ENCODE data around the gene WDR26. TPM values are rescaled to one million over a fixed set of nuclear protein-coding genes. Genes with fewer than 3 reads are reported as not detected.

Gene WDR26
- total and polyA plus RNA-seq, 4 donors = 20.2 to 94.7 (median 57.5) TPM

DNA sequence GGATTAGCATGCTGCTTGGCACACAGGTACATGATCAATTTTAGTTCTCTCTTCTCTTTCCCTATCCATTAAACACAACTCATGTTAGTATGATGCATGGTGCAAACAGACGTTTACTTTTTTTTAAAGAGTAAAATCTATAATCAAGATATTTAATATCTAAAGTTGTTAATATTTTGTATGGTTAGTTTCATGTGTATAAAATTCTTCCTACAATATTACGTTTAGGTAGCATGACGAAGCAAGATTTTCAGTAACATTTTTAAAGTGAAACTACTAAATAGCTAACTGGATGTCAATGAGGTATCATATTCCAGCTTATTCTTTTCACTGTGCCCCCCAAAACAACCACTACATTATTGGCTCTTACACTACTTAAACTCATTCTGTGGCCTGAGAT is 41.3 kb downstream of the WDR26 start:
- ATAC-seq (ENCODE audit: low FRiP score) = no peak

DNA sequence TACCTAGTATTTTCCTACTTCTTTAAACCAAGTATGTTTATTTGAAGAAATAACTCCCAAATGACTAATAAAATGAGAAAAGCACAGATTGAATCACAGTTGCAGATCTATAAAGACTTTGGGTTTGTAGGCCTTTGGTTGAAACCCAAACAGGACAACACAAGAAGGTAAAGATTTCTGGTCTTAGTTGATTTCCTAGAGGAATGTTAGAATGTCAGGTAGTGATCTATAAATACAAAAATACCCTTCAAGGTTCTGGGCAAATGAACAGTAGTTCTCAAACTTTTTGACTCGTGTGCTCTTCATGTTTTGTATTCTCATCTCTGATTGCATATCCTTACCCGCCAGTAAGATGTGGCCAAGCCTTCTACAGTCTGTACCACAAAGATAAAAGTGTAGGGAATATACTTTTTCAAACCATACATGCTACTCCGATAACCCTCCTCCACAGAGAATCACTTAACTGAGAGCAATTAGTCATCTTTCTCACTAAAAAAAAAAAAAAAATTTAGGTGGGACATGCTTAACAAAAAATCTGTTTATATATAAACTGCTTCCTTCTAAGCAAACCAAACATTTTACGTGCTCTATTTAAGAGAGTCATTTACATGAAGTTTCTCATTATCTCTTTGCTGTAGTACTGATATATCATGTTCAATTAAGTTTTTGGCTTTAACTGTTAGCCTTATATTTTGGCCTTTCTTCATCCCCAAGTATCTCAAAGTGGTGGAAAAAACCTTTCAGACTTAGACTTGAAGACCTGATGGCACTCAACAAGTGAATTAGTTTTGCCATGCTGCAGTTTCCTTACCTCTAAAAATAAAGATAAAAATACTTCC is 42.0 kb downstream of the WDR26 start:
- WGBS, 2 donors = 92 to 94% methylated on average over 4 of the region's 4 CpGs
- Histone ChIP-seq H3K4me1 (ENCODE audit: control insufficient read depth in 1 of 2, insufficient read depth in 2 of 2, low read length in 2 of 2) (no peaks in the 10 kb centered on the region), H3K27ac (ENCODE audit: low read depth in 1 of 2, low read length in 2 of 2) (no peak overlapping the region), H3K27me3 (ENCODE audit: control insufficient read depth in 1 of 2, insufficient read depth in 2 of 2, low read length in 1 of 2) (no peaks in the 10 kb centered on the region), H3K36me3 (ENCODE audit: control insufficient read depth in 1 of 2, insufficient read depth in 2 of 2, low read length in 1 of 2) (peaks cover 0 to 3% of the 10 kb centered on the region in 2 donors), H3K4me3 (ENCODE audit: low read length in 2 of 2) (no peak overlapping the region), H3K9me3 (ENCODE audit: control insufficient read depth, low read length) (no peaks in the 10 kb centered on the region)
- ATAC-seq (ENCODE audit: low FRiP score) = no peak
- DNase-seq = no peak
- intact Hi-C loops (cut with DNase I) = no loop called here

More for the DNA sequence above, 41.3 kb downstream of the WDR26 start:
- 72 to 77% methylated on average over 3 of the region's 3 CpGs for WGBS, 2 donors
- Histone ChIP-seq H3K9me3 (ENCODE audit: control insufficient read depth, low read length) (no peaks in the 10 kb centered on the region), H3K27ac (ENCODE audit: low read depth in 1 of 2, low read length in 2 of 2) (no peak overlapping the region), H3K27me3 (ENCODE audit: control insufficient read depth in 1 of 2, insufficient read depth in 2 of 2, low read length in 1 of 2) (no peaks in the 10 kb centered on the region), H3K4me3 (ENCODE audit: low read length in 2 of 2) (no peak overlapping the region), H3K4me1 (ENCODE audit: control insufficient read depth in 1 of 2, insufficient read depth in 2 of 2, low read length in 2 of 2) (no peaks in the 10 kb centered on the region), H3K36me3 (ENCODE audit: control insufficient read depth in 1 of 2, insufficient read depth in 2 of 2, low read length in 1 of 2) (peaks cover 0 to 3% of the 10 kb centered on the region in 2 donors)
- no peak for DNase-seq
- intact Hi-C loops (cut with DNase I) = no loop called here

DNA sequence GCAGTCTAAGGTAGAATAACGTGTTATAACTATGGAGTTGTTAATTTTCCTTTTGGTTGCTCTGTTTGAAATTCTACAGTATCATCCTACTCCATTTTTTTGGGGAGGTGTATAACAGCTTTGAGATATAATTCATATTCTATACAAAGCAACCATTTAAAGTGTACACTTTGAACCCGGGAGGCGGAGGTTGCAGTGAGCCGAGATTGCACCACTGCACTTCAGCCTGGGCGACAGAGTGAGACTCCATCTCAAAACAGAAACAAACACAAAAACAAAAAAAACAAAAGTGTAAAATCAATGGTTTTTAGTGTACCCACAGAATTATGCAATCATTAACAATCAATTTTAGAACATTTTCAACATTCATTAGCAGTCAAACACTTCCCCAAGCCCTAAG is 44.1 kb downstream of the WDR26 start:
- H3K27me3 ChIP-seq (ENCODE audit: control insufficient read depth in 1 of 2, insufficient read depth in 2 of 2, low read length in 1 of 2) = no peaks in the 10 kb centered on the region
- no peak overlapping the region for H3K27ac ChIP-seq (ENCODE audit: low read depth in 1 of 2, low read length in 2 of 2)
- peaks cover 0 to 3% of the 10 kb centered on the region in 2 donors for H3K36me3 ChIP-seq (ENCODE audit: control insufficient read depth in 1 of 2, insufficient read depth in 2 of 2, low read length in 1 of 2)
- WGBS, 2 donors = 90 to 92% methylated on average over 5 of the region's 5 CpGs
- no peaks in the 10 kb centered on the region for H3K4me1 ChIP-seq (ENCODE audit: control insufficient read depth in 1 of 2, insufficient read depth in 2 of 2, low read length in 2 of 2)
- no peak for ATAC-seq (ENCODE audit: low FRiP score)
- intact Hi-C loops (cut with DNase I) = no loop called here
- H3K9me3 ChIP-seq (ENCODE audit: control insufficient read depth, low read length) = no peaks in the 10 kb centered on the region
- no peak for DNase-seq
- H3K4me3 ChIP-seq (ENCODE audit: low read length in 2 of 2) = no peak overlapping the region

DNA sequence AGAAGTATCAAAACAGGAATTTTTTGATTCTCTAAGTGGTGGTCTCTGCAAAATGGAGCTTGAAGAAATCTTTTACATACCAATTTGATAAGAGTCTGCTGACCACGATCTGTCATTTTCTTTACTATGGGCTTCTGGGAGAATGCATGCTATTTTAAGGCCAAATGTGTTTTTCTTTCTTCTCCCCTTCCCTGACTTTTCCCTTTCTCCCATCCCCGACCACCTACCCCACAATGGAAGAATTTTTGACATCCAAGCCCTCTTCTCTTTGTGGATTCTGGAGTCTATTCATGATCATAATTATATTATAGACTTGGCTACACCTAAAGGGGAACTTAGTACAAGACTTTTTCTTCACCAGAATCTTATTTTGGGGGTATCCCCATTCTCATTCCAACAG is 46.7 kb downstream of the WDR26 start:
- H3K4me1 ChIP-seq (ENCODE audit: control insufficient read depth in 1 of 2, insufficient read depth in 2 of 2, low read length in 2 of 2) = no peaks in the 10 kb centered on the region
- H3K36me3 ChIP-seq (ENCODE audit: control insufficient read depth in 1 of 2, insufficient read depth in 2 of 2, low read length in 1 of 2) = peaks cover 0 to under 1% of the 10 kb centered on the region in 2 donors
- WGBS, 2 donors = 18 to 33% methylated on average over 2 of the region's 2 CpGs
- H3K4me3 ChIP-seq (ENCODE audit: low read length in 2 of 2) = no peak overlapping the region
- H3K27ac ChIP-seq (ENCODE audit: low read depth in 1 of 2, low read length in 2 of 2) = no peak overlapping the region
- H3K9me3 ChIP-seq (ENCODE audit: control insufficient read depth, low read length) = no peaks in the 10 kb centered on the region
- DNase-seq (no peak), ATAC-seq (ENCODE audit: low FRiP score) (no peak)
- intact Hi-C loops (cut with DNase I) = no loop called here
- no peaks in the 10 kb centered on the region for H3K27me3 ChIP-seq (ENCODE audit: control insufficient read depth in 1 of 2, insufficient read depth in 2 of 2, low read length in 1 of 2)

DNA sequence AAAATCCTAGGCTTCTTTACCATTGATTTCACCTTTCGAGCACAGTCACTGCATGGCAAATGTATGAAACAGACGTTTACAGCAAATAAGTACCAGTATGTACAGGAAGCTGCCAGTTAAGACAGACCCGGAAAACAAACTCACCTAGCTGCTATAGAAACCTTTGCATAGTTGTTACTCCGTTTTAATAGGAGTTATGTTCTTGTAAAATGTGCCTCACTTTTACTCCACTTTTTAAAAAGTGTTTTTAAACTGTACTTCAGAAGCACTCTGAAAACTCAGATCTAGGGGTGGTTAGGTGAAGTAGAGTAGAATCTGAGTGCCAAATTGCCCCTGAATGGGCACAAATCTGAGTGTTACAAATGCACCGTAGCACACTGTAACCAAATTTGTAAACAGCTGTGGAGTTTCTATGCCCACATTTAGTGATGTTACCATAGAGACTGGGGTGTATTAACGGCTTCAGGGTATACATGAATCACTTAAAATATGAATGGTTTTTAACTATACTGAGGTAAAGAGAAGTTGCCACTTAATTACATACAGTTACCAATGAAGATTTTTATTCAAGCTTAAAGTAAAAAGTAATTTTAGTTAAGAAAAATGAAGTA is 47.2 kb downstream of the WDR26 start:
- Histone ChIP-seq H3K9me3 (ENCODE audit: control insufficient read depth, low read length) (no peaks in the 10 kb centered on the region), H3K27me3 (ENCODE audit: control insufficient read depth in 1 of 2, insufficient read depth in 2 of 2, low read length in 1 of 2) (no peaks in the 10 kb centered on the region), H3K36me3 (ENCODE audit: control insufficient read depth in 1 of 2, insufficient read depth in 2 of 2, low read length in 1 of 2) (no peaks in the 10 kb centered on the region), H3K4me3 (ENCODE audit: low read length in 2 of 2) (no peak overlapping the region), H3K27ac (ENCODE audit: low read depth in 1 of 2, low read length in 2 of 2) (no peak overlapping the region), H3K4me1 (ENCODE audit: control insufficient read depth in 1 of 2, insufficient read depth in 2 of 2, low read length in 2 of 2) (no peaks in the 10 kb centered on the region)
- no peak for DNase-seq
- no peak for ATAC-seq (ENCODE audit: low FRiP score)
- intact Hi-C loops (cut with DNase I) = no loop called here
- 49 to 50% methylated on average over 6 of the region's 6 CpGs for WGBS, 2 donors

DNA sequence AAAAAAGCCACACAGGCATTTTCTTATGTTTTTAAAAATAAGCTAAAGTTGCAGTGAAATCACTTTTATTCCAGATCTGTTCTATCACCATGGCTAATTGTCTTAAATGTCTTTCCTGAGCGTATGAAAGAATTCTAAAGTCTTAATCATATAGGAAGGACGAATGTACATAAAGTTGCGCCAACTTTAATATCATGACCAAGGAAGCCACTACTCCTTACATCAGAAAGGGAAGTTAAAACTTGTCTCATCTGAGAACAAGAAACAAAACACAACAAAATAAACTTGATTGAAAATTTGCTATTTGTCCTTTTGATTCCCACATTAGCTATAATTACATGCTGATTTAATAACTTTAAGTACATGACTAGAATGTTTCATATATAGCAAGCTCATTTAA is 51.4 kb downstream of the WDR26 start:
- 90 to 91% methylated on average over 3 of the region's 3 CpGs for WGBS, 2 donors
- Histone ChIP-seq H3K9me3 (ENCODE audit: control insufficient read depth, low read length) (no peaks in the 10 kb centered on the region), H3K4me1 (ENCODE audit: control insufficient read depth in 1 of 2, insufficient read depth in 2 of 2, low read length in 2 of 2) (no peaks in the 10 kb centered on the region), H3K27ac (ENCODE audit: low read depth in 1 of 2, low read length in 2 of 2) (no peak overlapping the region), H3K27me3 (ENCODE audit: control insufficient read depth in 1 of 2, insufficient read depth in 2 of 2, low read length in 1 of 2) (no peaks in the 10 kb centered on the region), H3K4me3 (ENCODE audit: low read length in 2 of 2) (no peak overlapping the region), H3K36me3 (ENCODE audit: control insufficient read depth in 1 of 2, insufficient read depth in 2 of 2, low read length in 1 of 2) (no peaks in the 10 kb centered on the region)
- intact Hi-C loops (cut with DNase I) = no loop called here
- DNase-seq (no peak), ATAC-seq (ENCODE audit: low FRiP score) (no peak)

DNA sequence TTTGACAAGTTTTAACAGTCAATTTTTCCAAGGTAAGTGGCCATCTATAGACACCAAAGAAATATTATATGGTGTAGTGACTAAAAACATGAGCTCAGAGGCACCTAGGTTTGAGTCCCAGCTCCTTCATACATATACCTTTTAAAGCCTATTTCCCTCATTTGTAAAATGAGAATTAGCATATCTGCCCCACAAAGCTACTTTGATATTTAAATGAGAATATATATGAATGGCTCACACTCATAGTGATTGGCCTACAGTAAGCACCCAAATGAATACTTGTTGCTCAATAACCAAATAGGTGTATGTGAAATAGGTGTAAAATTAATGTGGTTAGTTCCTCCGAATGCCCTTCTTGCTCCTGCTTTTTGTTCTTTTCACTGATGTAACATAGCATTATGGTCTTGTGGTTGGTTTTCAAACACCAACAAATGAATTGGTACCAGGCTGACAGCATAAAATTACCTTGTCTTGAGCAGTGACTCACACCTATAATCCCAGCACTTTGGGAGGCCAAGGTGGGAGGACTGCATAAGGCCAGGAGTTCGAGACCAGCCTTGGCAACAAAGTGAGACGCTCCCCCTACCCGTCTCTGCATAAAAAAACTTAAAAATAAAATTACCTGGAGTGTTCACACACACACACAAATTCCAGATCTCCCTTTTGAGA is 52.6 kb downstream of the WDR26 start:
- ATAC-seq (ENCODE audit: low FRiP score) = no peak
- Histone ChIP-seq H3K27me3 (ENCODE audit: control insufficient read depth in 1 of 2, insufficient read depth in 2 of 2, low read length in 1 of 2) (no peaks in the 10 kb centered on the region), H3K36me3 (ENCODE audit: control insufficient read depth in 1 of 2, insufficient read depth in 2 of 2, low read length in 1 of 2) (peaks cover 0 to under 1% of the 10 kb centered on the region in 2 donors), H3K4me1 (ENCODE audit: control insufficient read depth in 1 of 2, insufficient read depth in 2 of 2, low read length in 2 of 2) (no peaks in the 10 kb centered on the region), H3K4me3 (ENCODE audit: low read length in 2 of 2) (no peak overlapping the region), H3K27ac (ENCODE audit: low read depth in 1 of 2, low read length in 2 of 2) (no peak overlapping the region), H3K9me3 (ENCODE audit: control insufficient read depth, low read length) (no peaks in the 10 kb centered on the region)
- no peak for DNase-seq
- intact Hi-C loops (cut with DNase I) = no loop called here
- 78 to 89% methylated on average over 4 of the region's 4 CpGs for WGBS, 2 donors

DNA sequence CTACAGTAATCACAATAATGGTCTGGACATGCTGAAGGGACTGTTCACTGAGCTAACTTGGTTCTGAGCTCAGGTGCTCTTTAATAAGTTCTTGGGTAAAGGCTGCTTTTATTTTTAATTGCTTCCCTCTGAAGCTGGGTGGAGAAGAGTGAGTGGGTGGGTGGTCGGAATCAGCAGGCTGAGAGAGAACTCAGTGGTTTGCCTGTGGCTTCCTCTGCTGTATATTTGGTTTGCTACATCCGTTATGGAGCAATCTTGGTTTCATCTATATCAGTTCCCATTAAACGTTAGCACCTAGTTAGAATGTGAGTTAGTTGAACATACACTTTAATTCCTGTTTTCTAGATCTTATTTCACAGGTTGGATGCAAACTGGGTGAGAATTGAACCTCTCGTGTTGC is 54.6 kb downstream of the WDR26 start:
- intact Hi-C loops (cut with DNase I) = no loop called here
- WGBS, 2 donors = 67 to 71% methylated on average over 4 of the region's 4 CpGs
- H3K4me1 ChIP-seq (ENCODE audit: control insufficient read depth in 1 of 2, insufficient read depth in 2 of 2, low read length in 2 of 2) = peaks cover 0 to 4% of the 10 kb centered on the region in 2 donors
- no peak overlapping the region for H3K27ac ChIP-seq (ENCODE audit: low read depth in 1 of 2, low read length in 2 of 2)
- H3K4me3 ChIP-seq (ENCODE audit: low read length in 2 of 2) = no peak overlapping the region
- DNase-seq (no peak), ATAC-seq (ENCODE audit: low FRiP score) (no peak)
- H3K36me3 ChIP-seq (ENCODE audit: control insufficient read depth in 1 of 2, insufficient read depth in 2 of 2, low read length in 1 of 2) = peaks cover 0 to 2% of the 10 kb centered on the region in 2 donors
- H3K9me3 ChIP-seq (ENCODE audit: control insufficient read depth, low read length) = no peaks in the 10 kb centered on the region
- no peaks in the 10 kb centered on the region for H3K27me3 ChIP-seq (ENCODE audit: control insufficient read depth in 1 of 2, insufficient read depth in 2 of 2, low read length in 1 of 2)

Data from aorta (tissue), 5 donors.